ENCODE data around the gene DQX1.

DQX1 gene

GRCh38 chr2:74510272-74510671 lies 15.8 kb downstream of the DQX1 start:
- no peak for FAIRE-seq

GRCh38 chr2:74507926-74508520 lies 18.0 kb downstream of the DQX1 start:
- no peak for FAIRE-seq

- peak; percentile 67 for FAIRE-seq
These were observed 18.7 kb downstream of the DQX1 start, which contains the start of gene PCGF1 for GRCh38 chr2:74507145-74507925. Gene PCGF1 (minus strand): TSS chr2:74507695. CDS start chr2:74507668, 27 bp downstream.

- no peak for FAIRE-seq
These were observed 20.4 kb downstream of the DQX1 start for GRCh38 chr2:74505448-74506246.

GRCh38 chr2:74504591-74504990 lies 21.4 kb downstream of the DQX1 start:
- FAIRE-seq, result no peak

GRCh38 chr2:74503506-74504475 lies 22.2 kb downstream of the DQX1 start:
- FAIRE-seq, result no peak

GRCh38 chr2:74502720-74503505 lies 23.1 kb downstream of the DQX1 start:
- no peak for FAIRE-seq

- FAIRE-seq, result no peak
These were observed 23.8 kb downstream of the DQX1 start for GRCh38 chr2:74502147-74502719.

- FAIRE-seq, result no peak
These were observed 24.5 kb downstream of the DQX1 start for GRCh38 chr2:74501335-74502071.

- FAIRE-seq, result no peak
These were observed 25.5 kb downstream of the DQX1 start for GRCh38 chr2:74500578-74500946.

- no peak for FAIRE-seq
These were observed 26.0 kb downstream of the DQX1 start for GRCh38 chr2:74499940-74500577.

GRCh38 chr2:74499267-74499939 lies 26.6 kb downstream of the DQX1 start, which contains the start of gene LBX2:
Gene LBX2 (minus strand): TSS chr2:74499603. CDS start chr2:74499537, 66 bp downstream.
- FAIRE-seq, result no peak

- no peak for FAIRE-seq
These were observed 27.3 kb downstream of the DQX1 start for GRCh38 chr2:74498500-74499266.

- FAIRE-seq, result no peak
These were observed 28.1 kb downstream of the DQX1 start for GRCh38 chr2:74497777-74498499.

GRCh38 chr2:74496997-74497776 lies 28.8 kb downstream of the DQX1 start:
- FAIRE-seq, result no peak

GRCh38 chr2:74495440-74495839 lies 30.6 kb downstream of the DQX1 start:
- FAIRE-seq, result no peak

- no peak for FAIRE-seq
These were observed 32.5 kb downstream of the DQX1 start for GRCh38 chr2:74493546-74493945.
